Measurements from ENCODE around the gene UVRAG.

DNA sequence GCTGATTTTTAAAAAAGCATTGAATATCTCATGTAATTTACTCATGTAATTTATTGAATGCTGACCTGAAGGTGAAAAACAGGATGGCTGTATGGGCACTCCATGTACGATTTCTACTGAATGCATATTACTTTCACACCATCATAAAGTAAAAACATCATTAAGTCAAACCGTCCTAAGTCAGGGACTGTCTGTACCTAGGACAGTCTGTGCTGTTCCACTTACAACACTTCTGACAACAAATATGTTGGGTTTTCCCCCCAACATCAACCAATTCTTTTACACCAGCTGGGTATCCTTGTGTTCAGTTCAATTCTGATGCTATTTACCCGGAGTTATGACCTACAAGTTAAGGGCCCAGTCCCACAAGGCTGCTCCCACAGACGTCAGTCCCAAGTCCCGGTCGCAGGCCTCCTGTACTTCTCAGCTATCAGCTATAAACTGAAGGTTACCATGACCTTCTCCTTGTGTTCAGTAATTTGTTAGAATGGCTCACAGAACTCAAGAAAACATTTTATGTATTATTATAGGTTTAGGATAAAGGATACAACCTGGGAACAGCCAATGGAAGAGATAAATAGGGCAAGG lies 17.0 kb downstream of the UVRAG start:
- no peak for TF ChIP-seq CTCF (IDR thresholded peaks at IDR 0.05; ENCODE audit: insufficient read depth, low read length, poor library complexity, severe bottlenecking)
- no peak for TF ChIP-seq EZH2phosphoT487 (conservative IDR thresholded peaks at IDR 0.05; ENCODE audit: low read length)
